Measurements from ENCODE around the gene LGALS16.

Gene LGALS16

DNA sequence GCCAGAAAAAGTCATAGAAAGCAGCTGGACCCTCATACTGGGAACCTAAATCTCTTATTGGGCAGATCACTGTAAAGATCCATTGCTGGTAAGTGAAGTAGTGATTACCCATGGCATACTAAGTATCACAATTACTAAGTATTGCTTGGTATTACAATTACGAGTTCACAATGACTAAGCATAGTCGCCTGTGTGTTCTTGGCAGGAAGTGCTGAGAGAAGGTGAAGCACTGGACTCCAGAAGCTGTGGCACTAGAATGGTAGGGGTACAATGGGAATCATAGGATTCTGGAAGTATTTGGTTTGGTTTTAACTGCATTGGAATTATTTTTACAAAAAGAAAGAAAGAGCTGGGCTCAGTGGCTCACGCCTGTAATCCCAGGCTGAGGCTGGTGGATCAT lies 20.3 kb downstream of the LGALS16 start:
- H3K4me1 ChIP-seq (ENCODE audit: insufficient read depth, low read length, severe bottlenecking), result no peaks in the 10 kb centered on the region
- TF ChIP-seq, protein P1, sequence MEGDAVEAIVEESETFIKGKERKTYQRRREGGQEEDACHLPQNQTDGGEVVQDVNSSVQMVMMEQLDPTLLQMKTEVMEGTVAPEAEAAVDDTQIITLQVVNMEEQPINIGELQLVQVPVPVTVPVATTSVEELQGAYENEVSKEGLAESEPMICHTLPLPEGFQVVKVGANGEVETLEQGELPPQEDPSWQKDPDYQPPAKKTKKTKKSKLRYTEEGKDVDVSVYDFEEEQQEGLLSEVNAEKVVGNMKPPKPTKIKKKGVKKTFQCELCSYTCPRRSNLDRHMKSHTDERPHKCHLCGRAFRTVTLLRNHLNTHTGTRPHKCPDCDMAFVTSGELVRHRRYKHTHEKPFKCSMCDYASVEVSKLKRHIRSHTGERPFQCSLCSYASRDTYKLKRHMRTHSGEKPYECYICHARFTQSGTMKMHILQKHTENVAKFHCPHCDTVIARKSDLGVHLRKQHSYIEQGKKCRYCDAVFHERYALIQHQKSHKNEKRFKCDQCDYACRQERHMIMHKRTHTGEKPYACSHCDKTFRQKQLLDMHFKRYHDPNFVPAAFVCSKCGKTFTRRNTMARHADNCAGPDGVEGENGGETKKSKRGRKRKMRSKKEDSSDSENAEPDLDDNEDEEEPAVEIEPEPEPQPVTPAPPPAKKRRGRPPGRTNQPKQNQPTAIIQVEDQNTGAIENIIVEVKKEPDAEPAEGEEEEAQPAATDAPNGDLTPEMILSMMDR (IDR thresholded peaks at IDR 0.05; ENCODE audit: low read length), result no peak
- TF ChIP-seq EZH2 (IDR thresholded peaks at IDR 0.05; ENCODE audit: borderline replicate concordance, low read length), result no peak
- H3K9me2 ChIP-seq (ENCODE audit: low read depth, low read length), result no peaks in the 10 kb centered on the region
- H2AFZ ChIP-seq (ENCODE audit: low read length), result no peak overlapping the region
- H3K36me3 ChIP-seq (ENCODE audit: insufficient read depth, low read length), result no peaks in the 10 kb centered on the region
- no peaks in the 10 kb centered on the region for H4K20me1 ChIP-seq (ENCODE audit: insufficient read depth, low read length)
- H3K9ac ChIP-seq (ENCODE audit: low read length), result no peak overlapping the region
- no peaks in the 10 kb centered on the region for H3K79me2 ChIP-seq (ENCODE audit: insufficient read depth, low read length)
- H3F3A ChIP-seq (ENCODE audit: insufficient read depth, low read length), result no peaks in the 10 kb centered on the region
- H3K4me2 ChIP-seq (ENCODE audit: low read length), result no peak overlapping the region
- H3K9me3 ChIP-seq (ENCODE audit: low read length), result 0 out of 2 replicates have a peak, but pooled peaks cover 4% of the 10 kb centered on the region
- H3K27ac ChIP-seq (ENCODE audit: low read depth, low read length, poor library complexity, severe bottlenecking), result no peak overlapping the region
- no peak overlapping the region for H3K4me3 ChIP-seq (ENCODE audit: low read depth, low read length, poor library complexity, severe bottlenecking)
- H3K27me3 ChIP-seq (ENCODE audit: insufficient read depth, low read length), result 0 out of 2 replicates have a peak, but pooled peaks cover 6% of the 10 kb centered on the region

DNA sequence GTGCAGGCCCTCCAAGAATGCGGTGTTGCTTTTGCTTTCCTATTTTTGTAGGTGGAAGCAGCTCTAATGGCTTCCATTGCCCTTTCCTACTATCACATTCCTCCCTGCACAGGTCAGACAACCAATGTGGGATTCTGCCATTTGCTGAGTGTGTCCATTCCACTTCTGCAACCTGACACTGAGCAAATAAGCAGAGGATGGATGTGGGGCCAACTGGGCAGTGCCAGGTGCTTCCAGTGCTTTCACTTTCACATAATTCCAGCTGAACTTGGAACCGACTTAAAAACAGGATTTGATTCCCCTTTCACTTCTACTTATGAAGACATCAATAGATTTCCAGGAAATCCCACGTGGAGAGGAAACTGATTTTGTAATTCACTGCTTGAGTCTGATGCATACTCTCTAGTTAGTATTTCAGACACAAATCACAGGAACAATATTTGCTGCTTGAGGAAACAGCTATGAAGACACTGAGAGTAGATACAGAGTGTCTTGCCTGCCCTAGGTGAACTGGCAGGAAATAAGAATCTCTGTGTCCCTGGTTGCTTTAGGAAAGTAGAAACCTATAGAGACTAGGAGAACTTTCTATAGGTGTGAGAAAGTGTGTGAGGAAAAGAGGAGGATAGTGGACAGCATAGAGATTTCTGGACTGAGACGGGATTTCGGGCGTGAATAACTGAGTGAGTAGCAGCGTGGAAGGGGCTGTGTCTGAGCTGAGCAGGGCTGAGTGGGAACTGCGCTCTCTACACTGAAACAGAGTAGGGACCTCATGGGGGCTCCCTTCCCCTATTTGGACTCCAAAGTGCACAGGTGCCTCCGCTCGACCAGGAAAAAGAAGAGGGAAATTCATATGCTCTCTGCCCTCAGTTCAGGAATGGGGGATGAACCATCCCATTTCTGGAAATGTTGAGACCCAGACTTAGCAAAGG lies 22.5 kb downstream of the LGALS16 start:
- H3K27ac ChIP-seq (ENCODE audit: low read depth, low read length, poor library complexity, severe bottlenecking), result no peak overlapping the region
- no peaks in the 10 kb centered on the region for H3K9me3 ChIP-seq (ENCODE audit: low read length)
- H3K4me2 ChIP-seq (ENCODE audit: low read length), result no peak overlapping the region
- no peaks in the 10 kb centered on the region for H3K4me1 ChIP-seq (ENCODE audit: insufficient read depth, low read length, severe bottlenecking)
- no peaks in the 10 kb centered on the region for H3K79me2 ChIP-seq (ENCODE audit: insufficient read depth, low read length)
- no peaks in the 10 kb centered on the region for H3K9me2 ChIP-seq (ENCODE audit: low read depth, low read length)
- no peaks in the 10 kb centered on the region for H3K36me3 ChIP-seq (ENCODE audit: insufficient read depth, low read length)
- no peak for TF ChIP-seq EZH2 (IDR thresholded peaks at IDR 0.05; ENCODE audit: borderline replicate concordance, low read length)
- TF ChIP-seq, protein P1 (IDR thresholded peaks at IDR 0.05; ENCODE audit: low read length), result no peak
- no peaks in the 10 kb centered on the region for H3K27me3 ChIP-seq (ENCODE audit: insufficient read depth, low read length)
- no peaks in the 10 kb centered on the region for H4K20me1 ChIP-seq (ENCODE audit: insufficient read depth, low read length)
- H3K9ac ChIP-seq (ENCODE audit: low read length), result no peak overlapping the region
- no peak overlapping the region for H2AFZ ChIP-seq (ENCODE audit: low read length)
- H3F3A ChIP-seq (ENCODE audit: insufficient read depth, low read length), result no peaks in the 10 kb centered on the region
- no peak overlapping the region for H3K4me3 ChIP-seq (ENCODE audit: low read depth, low read length, poor library complexity, severe bottlenecking)

DNA sequence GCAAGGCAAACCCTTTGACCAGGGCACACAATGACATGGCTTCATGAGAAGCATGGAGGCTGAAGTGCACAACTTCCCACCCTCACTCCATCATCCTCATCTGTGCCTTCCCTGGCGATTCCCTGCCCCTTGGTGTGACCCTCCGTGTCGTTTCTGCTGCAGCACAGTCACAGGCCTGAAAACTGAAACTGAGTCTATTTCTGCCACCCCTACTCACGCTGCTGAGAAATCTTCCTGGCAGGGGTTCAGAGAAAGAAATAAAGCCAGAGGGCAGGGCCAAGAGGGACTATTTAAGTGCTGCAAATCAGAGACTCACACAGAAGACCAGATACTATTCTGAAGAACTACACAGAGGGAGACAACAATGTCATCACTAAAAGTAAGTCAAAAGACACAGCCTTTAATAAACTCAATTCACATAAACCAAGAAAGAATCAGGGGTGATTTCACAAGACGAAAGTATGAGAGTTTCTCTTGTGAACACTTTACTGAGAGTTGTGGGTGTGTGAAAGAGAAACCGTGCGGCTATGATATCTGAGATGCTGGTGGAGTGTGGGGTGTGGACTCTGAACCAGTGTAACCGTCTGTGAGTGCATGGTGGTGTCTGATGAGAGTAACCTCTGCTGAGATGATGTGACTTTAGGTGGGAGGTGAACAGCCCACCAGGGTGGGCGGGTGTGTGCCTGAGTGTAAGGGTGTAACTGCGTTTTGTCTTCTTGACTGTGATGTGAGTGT lies 23.5 kb downstream of the LGALS16 start:
- Histone ChIP-seq H3K9me2 (ENCODE audit: low read depth, low read length) (no peaks in the 10 kb centered on the region), H3K4me1 (ENCODE audit: insufficient read depth, low read length, severe bottlenecking) (no peaks in the 10 kb centered on the region), H3K9ac (ENCODE audit: low read length) (no peak overlapping the region), H3K27ac (ENCODE audit: low read depth, low read length, poor library complexity, severe bottlenecking) (no peak overlapping the region), H3K9me3 (ENCODE audit: low read length) (no peaks in the 10 kb centered on the region), H3F3A (ENCODE audit: insufficient read depth, low read length) (no peaks in the 10 kb centered on the region), H3K36me3 (ENCODE audit: insufficient read depth, low read length) (no peaks in the 10 kb centered on the region), H3K4me2 (ENCODE audit: low read length) (no peak overlapping the region), H3K79me2 (ENCODE audit: insufficient read depth, low read length) (no peaks in the 10 kb centered on the region), H3K27me3 (ENCODE audit: insufficient read depth, low read length) (no peaks in the 10 kb centered on the region), H3K4me3 (ENCODE audit: low read depth, low read length, poor library complexity, severe bottlenecking) (no peak overlapping the region), H4K20me1 (ENCODE audit: insufficient read depth, low read length) (no peaks in the 10 kb centered on the region), H2AFZ (ENCODE audit: low read length) (no peak overlapping the region)
- no peak for TF ChIP-seq EZH2 (IDR thresholded peaks at IDR 0.05; ENCODE audit: borderline replicate concordance, low read length)
- TF ChIP-seq, protein P1 (IDR thresholded peaks at IDR 0.05; ENCODE audit: low read length), result no peak

Measured in OCI-LY1 (cell line).